ENCODE results near the gene GPATCH11. TPM values are rescaled to one million over a fixed set of nuclear protein-coding genes. Genes with fewer than 3 reads are reported as not detected.

GPATCH11 gene
- total and polyA plus RNA-seq, 2 donors (not counting 1 experiment from before 2014, with no cell fraction given): 5.9 to 7.9 TPM

- H3K9me3 ChIP-seq (ENCODE audit: control insufficient read depth, insufficient read depth, low read depth, low read length): no peaks in the 10 kb centered on the region
- no peak for DNase-seq (ENCODE audit: low read depth in 2 of 2)
Observed at GRCh38 chr2:37105150-37105549, 20.8 kb downstream of the GPATCH11 start.

GRCh38 chr2:37109523-37109922, 25.2 kb downstream of the GPATCH11 start:
- Histone ChIP-seq H3K36me3 (ENCODE audit: control insufficient read depth, insufficient read depth, low read length) (peaks cover 1% of the 10 kb centered on the region), H3K9ac (ENCODE audit: insufficient read depth, low read length) (no peak overlapping the region), H4K20me1 (ENCODE audit: control insufficient read depth, extremely low read depth, insufficient read depth, low read length) (no peaks in the 10 kb centered on the region), H3K79me2 (ENCODE audit: control insufficient read depth, insufficient read depth, low read length) (no peaks in the 10 kb centered on the region), H2AFZ (ENCODE audit: low read length) (no peak overlapping the region), H3K4me3 (replicated peaks in 1 of 4; ENCODE audit: control extremely low read depth in 1 of 4, insufficient read depth in 1 of 4, low read depth in 3 of 4, low read length in 4 of 4) (no peak overlapping the region), H3K27me3 (ENCODE audit: control insufficient read depth, insufficient read depth, low read length) (no peaks in the 10 kb centered on the region), H3K9me3 (ENCODE audit: control insufficient read depth, insufficient read depth, low read depth, low read length) (no peaks in the 10 kb centered on the region), H3K4me1 (ENCODE audit: control insufficient read depth, extremely low read depth, insufficient read depth, low read length) (no peaks in the 10 kb centered on the region), H3K27ac (ENCODE audit: insufficient read depth, low read length) (no peak overlapping the region), H3K4me2 (ENCODE audit: extremely low read depth, insufficient read depth, low read length) (no peak overlapping the region)
- TF ChIP-seq CTCF (conservative IDR thresholded peaks at IDR 0.05 in 1 of 2, IDR thresholded peaks at IDR 0.05 in 1 of 2; ENCODE audit: low read depth in 1 of 2, low read length in 2 of 2) (no peak), EZH2 (IDR thresholded peaks at IDR 0.05; ENCODE audit: low read length, missing control alignments) (no peak)
- DNase-seq (ENCODE audit: low read depth in 2 of 2): no peak

More at GRCh38 chr2:37105150-37105549, 20.8 kb downstream of the GPATCH11 start:
- Histone ChIP-seq H3K27ac (ENCODE audit: insufficient read depth, low read length) (no peak overlapping the region), H2AFZ (ENCODE audit: low read length) (no peak overlapping the region), H3K4me1 (ENCODE audit: control insufficient read depth, extremely low read depth, insufficient read depth, low read length) (no peaks in the 10 kb centered on the region), H3K9ac (ENCODE audit: insufficient read depth, low read length) (no peak overlapping the region), H3K79me2 (ENCODE audit: control insufficient read depth, insufficient read depth, low read length) (no peaks in the 10 kb centered on the region), H3K27me3 (ENCODE audit: control insufficient read depth, insufficient read depth, low read length) (no peaks in the 10 kb centered on the region), H3K4me2 (ENCODE audit: extremely low read depth, insufficient read depth, low read length) (no peak overlapping the region), H4K20me1 (ENCODE audit: control insufficient read depth, extremely low read depth, insufficient read depth, low read length) (no peaks in the 10 kb centered on the region), H3K4me3 (replicated peaks in 1 of 4; ENCODE audit: control extremely low read depth in 1 of 4, insufficient read depth in 1 of 4, low read depth in 3 of 4, low read length in 4 of 4) (no peak overlapping the region), H3K36me3 (ENCODE audit: control insufficient read depth, insufficient read depth, low read length) (peaks cover 2% of the 10 kb centered on the region)
- TF ChIP-seq EZH2 (IDR thresholded peaks at IDR 0.05; ENCODE audit: low read length, missing control alignments) (no peak), CTCF (conservative IDR thresholded peaks at IDR 0.05 in 1 of 2, IDR thresholded peaks at IDR 0.05 in 1 of 2; ENCODE audit: low read depth in 1 of 2, low read length in 2 of 2) (no peak)

- H3K4me1 ChIP-seq (ENCODE audit: control insufficient read depth, extremely low read depth, insufficient read depth, low read length): no peaks in the 10 kb centered on the region
- peaks cover 1% of the 10 kb centered on the region for H3K36me3 ChIP-seq (ENCODE audit: control insufficient read depth, insufficient read depth, low read length)
- H3K4me2 ChIP-seq (ENCODE audit: extremely low read depth, insufficient read depth, low read length): no peak overlapping the region
- H3K27ac ChIP-seq (ENCODE audit: insufficient read depth, low read length): no peak overlapping the region
- H3K9ac ChIP-seq (ENCODE audit: insufficient read depth, low read length): no peak overlapping the region
- no peaks in the 10 kb centered on the region for H3K79me2 ChIP-seq (ENCODE audit: control insufficient read depth, insufficient read depth, low read length)
- H4K20me1 ChIP-seq (ENCODE audit: control insufficient read depth, extremely low read depth, insufficient read depth, low read length): no peaks in the 10 kb centered on the region
- H3K27me3 ChIP-seq (ENCODE audit: control insufficient read depth, insufficient read depth, low read length): no peaks in the 10 kb centered on the region
- no peaks in the 10 kb centered on the region for H3K9me3 ChIP-seq (ENCODE audit: control insufficient read depth, insufficient read depth, low read depth, low read length)
- no peak for DNase-seq (ENCODE audit: low read depth in 2 of 2)
- no peak overlapping the region for H2AFZ ChIP-seq (ENCODE audit: low read length)
- H3K4me3 ChIP-seq (replicated peaks in 1 of 4; ENCODE audit: control extremely low read depth in 1 of 4, insufficient read depth in 1 of 4, low read depth in 3 of 4, low read length in 4 of 4): no peak overlapping the region
- no peak for TF ChIP-seq CTCF (conservative IDR thresholded peaks at IDR 0.05 in 1 of 2, IDR thresholded peaks at IDR 0.05 in 1 of 2; ENCODE audit: low read depth in 1 of 2, low read length in 2 of 2)
Observed at GRCh38 chr2:37110306-37111212, 26.2 kb downstream of the GPATCH11 start.

Measured in fibroblast of lung (primary cell).